ENCODE measurements around the gene KRT40.

DNA sequence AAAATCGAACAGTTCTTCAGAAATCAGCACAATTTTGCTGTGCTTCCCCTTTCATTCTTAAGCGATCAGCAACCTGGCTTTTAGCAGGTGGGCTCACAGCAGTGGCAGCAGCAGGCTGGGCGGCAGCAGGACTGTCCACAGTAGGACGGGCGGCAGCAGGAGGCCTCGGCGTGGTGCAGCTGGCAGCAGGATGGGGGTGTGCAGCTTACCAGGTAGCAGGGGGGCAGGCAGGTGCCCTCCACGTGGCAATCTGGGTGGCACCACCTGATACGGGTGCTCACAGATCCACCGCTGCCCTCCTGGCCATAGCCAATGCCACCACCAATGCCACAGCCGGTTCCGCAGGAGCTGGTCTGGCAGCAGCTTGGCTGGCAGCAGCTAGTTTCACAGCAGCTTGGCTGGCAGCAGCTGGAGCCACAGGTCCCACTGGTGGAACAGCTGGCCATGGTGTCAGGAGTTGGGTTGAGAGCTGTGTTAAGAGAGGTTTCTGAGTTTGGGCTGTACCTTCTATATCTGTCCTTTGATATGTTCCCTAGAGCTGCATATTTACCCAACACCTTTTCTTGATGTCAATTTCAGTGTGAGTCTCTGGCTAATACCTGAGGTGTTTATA, 45.6 kb upstream of the KRT40 start, which contains the start of gene KRTAP1-4:
- TF ChIP-seq, protein P1, sequence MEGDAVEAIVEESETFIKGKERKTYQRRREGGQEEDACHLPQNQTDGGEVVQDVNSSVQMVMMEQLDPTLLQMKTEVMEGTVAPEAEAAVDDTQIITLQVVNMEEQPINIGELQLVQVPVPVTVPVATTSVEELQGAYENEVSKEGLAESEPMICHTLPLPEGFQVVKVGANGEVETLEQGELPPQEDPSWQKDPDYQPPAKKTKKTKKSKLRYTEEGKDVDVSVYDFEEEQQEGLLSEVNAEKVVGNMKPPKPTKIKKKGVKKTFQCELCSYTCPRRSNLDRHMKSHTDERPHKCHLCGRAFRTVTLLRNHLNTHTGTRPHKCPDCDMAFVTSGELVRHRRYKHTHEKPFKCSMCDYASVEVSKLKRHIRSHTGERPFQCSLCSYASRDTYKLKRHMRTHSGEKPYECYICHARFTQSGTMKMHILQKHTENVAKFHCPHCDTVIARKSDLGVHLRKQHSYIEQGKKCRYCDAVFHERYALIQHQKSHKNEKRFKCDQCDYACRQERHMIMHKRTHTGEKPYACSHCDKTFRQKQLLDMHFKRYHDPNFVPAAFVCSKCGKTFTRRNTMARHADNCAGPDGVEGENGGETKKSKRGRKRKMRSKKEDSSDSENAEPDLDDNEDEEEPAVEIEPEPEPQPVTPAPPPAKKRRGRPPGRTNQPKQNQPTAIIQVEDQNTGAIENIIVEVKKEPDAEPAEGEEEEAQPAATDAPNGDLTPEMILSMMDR (IDR thresholded peaks at IDR 0.05), result no peak
- TF ChIP-seq POLR2A (IDR thresholded peaks at IDR 0.05), result no peak
- TF ChIP-seq EP300 (IDR thresholded peaks at IDR 0.05), result no peak
